Spleen (tissue), 7 donors: ENCODE results near the gene OXCT1.

Source experiments
- CTCF ChIP-seq, 11 experiments: fragments of 200-600 bp in 7 of 11; fragments of 450-650 bp in 4 of 11; sonication (generic) in 4 of 11; IDR thresholded peaks in 8 of 11; conservative IDR thresholded peaks in 3 of 11; 1 replicate in 7 of 11; 2 replicates in 4 of 11; pipeline versions ENCODE4 v1.4.0 to v1.8.0; 2016 to 2021; ENCODE audit warnings: antibody characterized with exemption in 11 of 11, inconsistent platforms in 4 of 11, mild to moderate bottlenecking in 1 of 11
- POLR2A ChIP-seq, 3 donors: fragments of 450-650 bp; IDR thresholded peaks; one replicate each; pipeline ENCODE4 v1.5.1; 2017; ENCODE audit warnings: antibody characterized with exemption in 3 of 3, mild to moderate bottlenecking in 1 of 3
- donor health status: DM: no; HTN: no; CAD: no; lungs with moderate emphysema.
- donor health status: DM: no; HTN: no; CAD: no.
- donor health status: DM: no; HTN: no; CAD: no.

DNA sequence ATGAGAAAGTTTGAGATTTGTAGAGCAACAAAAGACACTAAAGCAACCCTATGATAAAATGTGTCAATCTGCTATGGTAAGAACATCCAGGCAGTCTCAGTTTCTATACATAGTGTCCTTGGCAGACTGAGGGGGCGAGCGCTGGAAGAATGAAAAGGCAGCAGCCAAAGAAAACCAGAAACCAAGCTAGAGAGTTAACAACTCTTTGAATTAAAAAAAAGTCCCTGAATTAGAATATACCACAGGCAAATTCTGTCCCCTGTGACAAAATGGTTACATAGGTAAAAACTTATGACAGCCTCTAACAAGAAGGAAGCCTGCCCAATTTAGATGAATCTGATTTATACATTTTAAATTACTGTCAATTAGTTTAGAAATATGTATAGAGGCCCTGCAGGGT, 106.7 kb downstream of the OXCT1 start:
- TF ChIP-seq CTCF (IDR thresholded peaks at IDR 0.05 in 8 of 11, conservative IDR thresholded peaks at IDR 0.05 in 3 of 11) (no peak), POLR2A (IDR thresholded peaks at IDR 0.05) (no peak)
